Esophagus (tissue), 2 donors: ENCODE results near the gene MYLK4. TPM values are rescaled to one million over a fixed set of nuclear protein-coding genes. Genes with fewer than 3 reads are reported as not detected.

ENCODE experiments used
- H3K27ac ChIP-seq, 2 donors: one replicate each; pipeline ENCODE4 v1.5.1; 2013; ENCODE audit warnings: low read depth in 2 of 2, mild to moderate bottlenecking in 2 of 2, inconsistent platforms in 1 of 2, low read length in 1 of 2, moderate library complexity in 1 of 2
- H3K27me3 ChIP-seq, 2 donors: one replicate each; pipeline ENCODE4 v1.6.1; 2013; ENCODE audit warnings: low read length in 2 of 2, control low read depth in 1 of 2, mild to moderate bottlenecking in 1 of 2; ENCODE audit not compliant: insufficient read depth in 2 of 2, control insufficient read depth in 1 of 2
- H3K36me3 ChIP-seq, 2 donors: one replicate each; pipeline ENCODE4 v1.6.1; 2013; ENCODE audit warnings: low read length in 1 of 2; ENCODE audit not compliant: control insufficient read depth in 2 of 2, insufficient read depth in 2 of 2
- H3K4me1 ChIP-seq, 2 donors: one replicate each; pipeline ENCODE4 v1.6.1; 2013; ENCODE audit warnings: low read length in 1 of 2; ENCODE audit not compliant: control insufficient read depth in 2 of 2, insufficient read depth in 2 of 2
- H3K4me3 ChIP-seq, 2 donors: one replicate each; pipeline ENCODE4 v1.5.1; 2013; ENCODE audit warnings: low read length in 2 of 2, mild to moderate bottlenecking in 2 of 2, low read depth in 1 of 2, moderate library complexity in 1 of 2
- H3K9me3 ChIP-seq, 2 donors: one replicate each; pipeline ENCODE4 v1.6.1; 2013; ENCODE audit warnings: mild to moderate bottlenecking in 2 of 2, low read depth in 1 of 2, low read length in 1 of 2, moderate library complexity in 1 of 2; ENCODE audit not compliant: control insufficient read depth in 2 of 2, insufficient read depth in 1 of 2
- WGBS, 2 donors: extraction: QIAGEN DNeasy Blood & Tissue Kit; methylation state at CpG; one replicate each; pipeline ENCODE4 v1.1.7; 2013; 5-methylcytosine and 5-hydroxymethylcytosine counted together
- polyA plus RNA-seq, 2 donors: library from polyadenylated mRNA; stranded (reverse); fragments of 200-250 nt; gene quantifications; one replicate each; pipeline ENCODE4 v1.2.3, GENCODE V29; 2013
- donor health status: healthy with polysubstance abuse.
- donor health status: Bipolar disorder and iron deficiency.

Gene MYLK4
- polyA plus RNA-seq, 2 donors = 0.59 to 0.75 TPM

- no peak overlapping the region for H3K4me3 ChIP-seq
- 85 to 93% methylated on average over 9 of the region's 9 CpGs for WGBS, 2 donors
- H3K27ac ChIP-seq = no peak overlapping the region
Measured at GRCh38 chr6:2619651-2620050, 131.1 kb downstream of the MYLK4 start.

GRCh38 chr6:2617729-2618128 is 133.0 kb downstream of the MYLK4 start:
- 75 to 76% methylated on average over 4 of the region's 4 CpGs for WGBS, 2 donors
- Histone ChIP-seq H3K27me3 (peaks cover 0 to 4% of the 10 kb centered on the region in 2 donors), H3K4me1 (no peaks in the 10 kb centered on the region)

More at GRCh38 chr6:2619651-2620050, 131.1 kb downstream of the MYLK4 start:
- H3K27me3 ChIP-seq = peaks cover 0 to 4% of the 10 kb centered on the region in 2 donors
- H3K9me3 ChIP-seq = no peaks in the 10 kb centered on the region
- no peaks in the 10 kb centered on the region for H3K4me1 ChIP-seq
- no peaks in the 10 kb centered on the region for H3K36me3 ChIP-seq

DNA sequence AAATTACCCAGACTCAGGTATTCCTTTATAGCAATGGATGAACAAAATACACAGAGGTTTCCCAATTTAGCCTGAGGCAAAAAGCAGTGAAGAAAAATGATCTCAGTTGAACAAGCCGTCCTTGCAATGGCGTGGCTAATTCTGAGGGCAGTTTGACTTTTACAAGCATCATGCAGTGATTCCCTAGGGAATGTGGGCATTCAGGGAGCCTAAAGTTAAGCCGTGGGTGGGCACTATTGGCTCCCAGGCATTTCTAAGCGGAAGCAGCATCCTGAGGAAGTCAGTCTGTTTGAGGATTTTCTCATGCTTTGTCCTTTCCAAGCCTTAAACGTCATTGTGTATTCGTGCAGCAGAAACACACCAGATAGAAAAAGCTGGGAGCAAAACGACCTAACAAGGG is 133.9 kb downstream of the MYLK4 start:
- Histone ChIP-seq H3K4me3 (no peak overlapping the region), H3K9me3 (no peaks in the 10 kb centered on the region), H3K27ac (no peak overlapping the region), H3K4me1 (no peaks in the 10 kb centered on the region), H3K36me3 (no peaks in the 10 kb centered on the region), H3K27me3 (peaks cover 0 to 4% of the 10 kb centered on the region in 2 donors)
- WGBS, 2 donors = 65% methylated on average over 7 of the region's 7 CpGs

More at GRCh38 chr6:2617729-2618128, 133.0 kb downstream of the MYLK4 start:
- no peaks in the 10 kb centered on the region for H3K9me3 ChIP-seq
- H3K36me3 ChIP-seq = no peaks in the 10 kb centered on the region
- H3K4me3 ChIP-seq = no peak overlapping the region
- H3K27ac ChIP-seq = no peak overlapping the region

DNA sequence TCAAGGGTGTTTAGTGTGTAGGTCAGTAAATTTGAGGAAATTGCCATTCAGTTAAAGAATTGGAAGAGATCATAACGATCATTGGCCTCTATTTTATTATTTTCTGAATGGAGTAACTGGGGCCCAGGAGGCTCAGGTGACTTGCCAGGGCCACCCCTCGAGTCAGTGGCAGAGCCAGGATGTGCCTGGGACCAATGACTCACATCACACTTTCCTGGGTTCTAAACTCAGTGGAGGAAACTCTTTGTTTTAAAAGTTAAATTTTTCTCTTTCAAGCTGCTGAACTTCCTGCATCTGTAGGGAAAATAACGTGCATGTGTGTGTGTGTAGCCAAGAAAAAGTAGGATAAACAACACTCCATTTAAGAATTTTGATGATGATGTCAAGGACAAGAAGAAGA is 135.5 kb downstream of the MYLK4 start:
- Histone ChIP-seq H3K4me3 (no peak overlapping the region), H3K27ac (no peak overlapping the region), H3K27me3 (peaks cover 0 to 4% of the 10 kb centered on the region in 2 donors), H3K4me1 (no peaks in the 10 kb centered on the region), H3K9me3 (no peaks in the 10 kb centered on the region), H3K36me3 (no peaks in the 10 kb centered on the region)
- WGBS, 2 donors = 49 to 51% methylated on average over 3 of the region's 3 CpGs

- no peak overlapping the region for H3K27ac ChIP-seq
- H3K9me3 ChIP-seq = no peaks in the 10 kb centered on the region
- H3K36me3 ChIP-seq = no peaks in the 10 kb centered on the region
- H3K4me1 ChIP-seq = no peaks in the 10 kb centered on the region
- peaks cover 0 to 4% of the 10 kb centered on the region in 2 donors for H3K27me3 ChIP-seq
- no peak overlapping the region for H3K4me3 ChIP-seq
- WGBS, 2 donors = 64 to 66% methylated on average over 5 of the region's 5 CpGs
Measured at GRCh38 chr6:2614846-2615245, 135.9 kb downstream of the MYLK4 start.

- no peaks in the 10 kb centered on the region for H3K9me3 ChIP-seq
- H3K27me3 ChIP-seq = peaks cover 0 to 4% of the 10 kb centered on the region in 2 donors
- H3K27ac ChIP-seq = no peak overlapping the region
- H3K4me1 ChIP-seq = no peaks in the 10 kb centered on the region
- no peaks in the 10 kb centered on the region for H3K36me3 ChIP-seq
- no peak overlapping the region for H3K4me3 ChIP-seq
- 88 to 95% methylated on average over 6 of the region's 6 CpGs for WGBS, 2 donors
Measured at GRCh38 chr6:2614155-2614554, 136.6 kb downstream of the MYLK4 start.

Other genes starting within 250 kb of the MYLK4 start
- gene WRNIP1, start 14.5 kb upstream of the MYLK4 start, polyA plus RNA-seq = 10 to 100 TPM; 50.0 to 71.2 TPM
- gene SERPINB1, start 90.9 kb upstream of the MYLK4 start, polyA plus RNA-seq = 100 to 1,000 TPM; 302 to 549 TPM
- 1 to 10 TPM; 1.7 to 4.3 TPM for gene SERPINB9, start 152.4 kb upstream of the MYLK4 start, polyA plus RNA-seq
- 10 to 100 TPM; 86.1 to 95.7 TPM for gene SERPINB6, start 220.6 kb upstream of the MYLK4 start, polyA plus RNA-seq
- 10 to 100 TPM; 24.2 to 40.0 TPM for gene NQO2, start 249.0 kb upstream of the MYLK4 start, polyA plus RNA-seq